NCI-H226 (cell line): ENCODE data around the gene GFM1.

ENCODE experiments used
- DNase-seq: peaks from one replicate; pipeline ENCODE4 v3.0.0-alpha.2; 2015

Gene GFM1

DNA sequence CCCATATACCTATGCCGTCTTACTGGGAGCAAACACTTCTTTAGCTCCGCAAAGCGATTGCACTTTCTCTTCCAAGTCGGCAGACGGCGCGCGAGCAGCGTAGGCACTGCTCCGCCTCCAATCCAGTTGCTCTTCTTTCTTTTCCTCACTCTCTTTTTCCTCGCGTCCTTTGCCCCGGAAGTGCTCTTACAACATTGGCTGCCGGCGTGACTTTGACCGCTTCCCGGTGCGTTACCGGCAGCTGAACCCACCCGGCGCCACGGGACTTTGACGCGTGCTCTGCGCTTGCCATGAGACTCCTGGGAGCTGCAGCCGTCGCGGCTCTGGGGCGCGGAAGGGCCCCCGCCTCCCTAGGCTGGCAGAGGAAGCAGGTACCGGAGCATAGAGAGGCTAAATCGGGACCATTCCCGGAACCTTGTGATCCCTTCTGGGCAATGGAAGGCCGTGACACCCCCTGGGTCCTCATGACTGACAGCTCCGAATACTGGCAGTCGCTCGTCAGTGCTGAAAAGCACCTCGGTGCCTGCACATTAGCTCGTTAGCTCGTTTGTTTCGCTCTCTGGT is at the start of gene GFM1:
Gene GFM1 (plus strand): TSS at position 183 of the 564 bp plus-strand sequence. CDS start 108 bp downstream, at position 291.
- DNase-seq, result peak; percentile 94

DNA sequence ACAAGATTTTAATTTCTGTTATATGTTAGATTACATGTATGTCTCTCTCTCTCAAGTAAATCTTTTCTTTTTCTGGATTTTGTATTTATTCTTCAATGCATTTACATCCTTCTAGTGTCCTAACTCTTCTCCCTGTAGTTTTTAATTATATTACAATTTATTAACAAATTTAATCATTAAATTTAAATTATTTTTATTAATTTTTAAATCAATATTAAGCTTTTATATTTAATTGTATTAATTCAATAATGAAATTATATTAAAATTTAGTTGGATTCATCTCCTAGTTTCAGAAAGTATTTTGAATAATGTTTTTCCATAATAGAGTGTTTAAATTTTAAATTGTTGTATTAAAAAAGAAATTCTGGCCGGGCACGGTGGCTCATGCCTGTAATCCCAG is 43.5 kb upstream of the GFM1 start:
- DNase-seq, result no peak

DNA sequence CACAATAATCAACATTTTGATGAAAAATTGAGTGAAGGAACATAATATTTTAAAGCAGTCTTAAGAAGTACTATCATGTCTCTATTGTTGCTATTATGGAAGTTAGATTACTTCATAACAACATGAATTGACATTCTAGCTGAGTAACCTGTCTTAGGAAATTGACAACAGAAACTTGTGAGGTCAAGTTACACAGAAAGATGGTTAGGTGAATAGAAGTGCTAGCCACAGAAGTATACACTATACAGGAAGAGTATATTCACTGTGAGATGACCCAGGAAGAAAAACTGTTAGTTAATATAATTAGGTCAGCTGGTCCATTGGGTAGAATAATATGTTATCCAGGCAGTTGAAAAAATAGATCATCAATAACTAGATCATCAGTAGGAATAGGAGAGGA is 42.1 kb upstream of the GFM1 start:
- no peak for DNase-seq

DNA sequence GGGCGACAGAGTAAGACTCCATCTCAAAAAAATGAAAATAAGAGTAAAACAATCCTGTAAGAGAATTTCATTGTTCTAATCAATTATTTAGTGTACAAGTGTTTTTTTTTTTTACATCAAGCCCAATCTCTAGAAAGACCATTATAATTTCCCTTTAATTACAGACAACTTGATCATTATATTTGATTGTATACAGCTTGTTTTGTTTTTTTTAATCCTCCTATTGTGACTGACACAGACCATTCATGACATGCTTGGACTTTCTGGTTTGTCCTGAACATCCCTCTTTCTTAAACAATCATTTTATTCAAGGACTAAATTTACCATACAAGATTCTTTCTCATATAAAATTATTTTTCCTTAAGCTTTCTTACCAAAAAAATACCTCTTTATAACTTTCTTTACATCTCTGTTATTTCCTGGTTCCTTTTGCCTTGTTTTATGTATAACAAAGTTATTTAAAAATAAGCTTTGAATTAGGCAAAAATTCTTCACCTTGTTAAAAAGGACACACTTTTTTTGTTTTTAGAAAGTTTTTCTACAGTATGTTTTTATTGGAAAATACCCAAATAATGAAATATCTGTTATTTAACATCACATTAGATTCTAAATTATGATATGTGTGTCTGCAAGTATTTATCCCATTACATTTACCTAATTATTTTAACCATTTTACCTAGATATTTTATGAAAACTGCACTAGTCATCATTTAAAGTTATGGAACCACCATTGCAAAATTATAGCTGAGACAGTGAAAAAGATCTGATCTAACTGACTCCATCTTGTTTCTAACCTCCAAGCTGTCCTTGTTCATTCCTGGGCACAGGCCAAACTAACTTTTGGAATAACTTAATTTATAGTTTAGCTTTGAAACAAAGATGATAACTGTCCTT is 26.1 kb upstream of the GFM1 start:
- DNase-seq, result no peak

DNA sequence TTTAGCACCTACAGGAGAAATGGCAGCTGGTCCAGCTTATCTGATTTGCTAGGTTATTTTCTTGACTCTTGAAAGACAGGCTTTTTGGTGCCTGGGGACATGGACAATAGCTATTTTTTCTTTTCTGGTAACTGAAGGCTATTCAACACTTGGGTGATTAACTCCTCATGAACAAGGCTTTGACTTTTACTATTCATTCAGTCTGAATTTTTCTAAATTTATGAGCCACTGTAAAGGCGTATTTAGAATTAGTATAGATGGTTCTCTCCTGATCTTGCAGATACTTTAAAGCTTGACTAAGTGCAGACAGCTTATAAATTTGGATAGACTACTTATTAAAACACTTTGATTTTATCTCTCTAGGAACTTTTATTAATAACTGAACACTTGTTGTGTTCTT is 18.4 kb upstream of the GFM1 start:
- no peak for DNase-seq

DNA sequence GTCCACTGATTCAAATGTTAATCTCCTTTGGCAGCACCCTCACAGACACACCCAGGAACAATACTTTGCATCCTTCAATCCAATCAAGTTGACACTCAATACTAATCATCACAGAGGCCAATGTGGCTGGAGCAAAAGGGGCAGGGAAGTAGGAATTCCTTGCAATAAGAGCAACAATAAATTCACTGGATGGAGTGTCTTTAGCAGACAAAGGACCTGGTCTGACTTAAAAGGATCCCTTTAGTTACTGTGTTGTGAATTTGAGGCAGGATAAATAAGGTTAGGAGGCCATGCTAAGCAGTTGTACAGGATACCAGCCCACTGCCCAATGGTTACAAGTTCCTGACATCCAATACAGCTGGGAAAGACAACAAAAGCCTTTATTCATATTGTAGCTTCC is 12.3 kb upstream of the GFM1 start:
- no peak for DNase-seq

DNA sequence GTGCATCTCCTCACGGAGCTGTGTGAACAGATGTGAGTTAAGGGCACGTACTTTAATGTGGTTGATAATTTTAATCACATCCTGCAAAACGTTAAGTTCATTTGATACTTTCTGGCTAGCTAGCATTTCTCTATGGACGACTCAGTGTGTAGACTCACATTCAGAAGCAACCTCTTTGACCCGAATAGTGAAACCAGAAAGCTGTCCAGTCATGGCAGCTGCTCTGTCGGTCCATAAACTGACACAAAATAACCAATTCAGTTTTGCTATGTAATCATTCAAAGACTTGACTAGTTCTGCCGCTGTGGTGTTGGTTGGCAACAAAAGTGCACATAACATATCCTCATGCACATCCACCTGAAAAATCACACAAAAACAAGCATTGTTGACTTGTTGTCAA is 3.7 kb upstream of the GFM1 start:
- no peak for DNase-seq

DNA sequence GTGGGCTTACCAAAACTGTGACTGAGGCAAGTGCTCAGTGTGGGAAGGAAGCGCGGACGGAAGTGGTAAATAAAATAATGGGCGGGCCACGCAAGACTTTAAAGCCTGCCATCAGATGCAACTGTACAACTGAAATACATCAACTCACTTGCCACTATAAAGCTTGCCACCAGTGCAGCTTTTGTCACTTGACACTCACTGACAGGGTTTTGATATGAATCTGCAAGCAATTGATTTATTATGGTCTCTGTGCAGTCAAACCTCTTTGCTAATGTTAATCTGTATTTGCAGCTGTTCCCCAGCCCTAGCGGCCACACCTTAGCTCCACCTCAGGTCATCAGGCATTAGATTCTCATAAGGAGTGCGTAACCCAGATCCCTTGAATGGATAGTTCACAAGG is 2.3 kb upstream of the GFM1 start:
- no peak for DNase-seq

DNA sequence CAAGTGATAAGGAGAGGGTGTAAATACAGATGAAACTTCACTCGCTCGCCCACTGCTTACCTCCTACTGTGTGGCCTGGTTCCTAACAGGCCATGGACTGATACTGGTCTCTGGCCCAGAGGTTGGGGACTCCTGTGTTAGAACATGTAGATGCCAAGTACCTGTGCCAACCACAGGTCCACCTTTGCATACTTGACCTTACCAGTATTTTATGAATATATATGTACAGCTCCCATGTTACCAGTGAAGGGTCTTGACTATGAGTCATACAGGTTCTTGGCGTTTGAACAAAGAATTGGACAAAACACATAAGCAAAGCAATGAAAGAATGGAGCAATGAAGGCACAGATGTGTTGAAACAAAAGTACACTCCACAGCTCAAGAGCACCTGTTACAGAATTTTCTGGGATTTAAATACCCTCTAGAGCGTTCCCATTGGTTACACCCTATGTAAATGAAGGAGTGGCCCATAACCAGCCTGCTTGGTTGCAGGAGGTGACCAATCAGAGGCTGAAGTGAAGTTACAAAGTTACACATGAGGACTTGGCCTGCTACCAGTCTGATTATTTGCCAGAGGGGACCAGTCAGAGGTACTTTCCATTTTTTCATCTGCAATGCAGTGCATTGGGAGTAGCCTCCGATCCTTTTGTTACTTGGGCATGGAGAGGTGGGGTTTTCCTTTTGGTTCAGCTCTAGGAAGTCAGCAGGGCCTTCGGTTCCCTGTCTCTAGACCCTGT is 1.7 kb upstream of the GFM1 start:
- no peak for DNase-seq

DNA sequence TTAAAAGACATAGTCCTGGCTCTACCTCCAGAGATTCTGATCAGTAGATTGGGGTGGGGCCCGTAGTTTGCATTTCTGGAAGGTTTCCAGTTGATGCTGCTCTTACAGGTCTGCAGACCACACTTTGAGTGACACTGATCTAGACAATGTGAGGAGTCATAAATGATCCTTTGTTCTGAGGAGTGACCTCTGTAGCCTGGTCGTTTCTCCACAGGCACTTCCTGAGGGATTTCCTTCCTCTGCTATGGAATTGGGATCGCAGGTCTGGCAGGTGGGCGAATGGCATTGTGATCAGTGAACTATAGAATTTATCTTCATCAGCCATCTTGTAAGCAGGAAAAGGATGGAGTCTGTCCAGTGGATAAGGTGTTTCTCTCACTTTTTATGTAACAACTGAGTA is 5.5 kb downstream of the GFM1 start:
- no peak for DNase-seq

DNA sequence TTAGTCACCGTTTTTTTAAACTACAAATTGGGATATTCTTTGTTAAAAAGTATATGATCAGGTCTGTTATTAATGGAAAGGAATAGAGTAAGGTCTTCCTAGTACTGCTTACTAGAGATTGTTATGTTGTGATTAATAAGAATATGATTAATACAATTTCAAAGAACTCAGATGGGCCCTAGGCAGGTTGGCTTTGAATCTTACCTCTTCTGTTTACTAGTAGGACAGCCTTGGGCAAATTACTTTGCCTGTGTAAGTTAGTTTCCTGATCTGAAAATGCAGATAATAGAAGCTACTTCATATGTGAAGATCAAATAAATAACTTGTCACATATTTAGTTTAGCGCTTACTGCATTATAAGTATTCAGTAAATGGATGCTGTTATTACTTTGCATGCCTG is 6.9 kb downstream of the GFM1 start:
- DNase-seq, result no peak

DNA sequence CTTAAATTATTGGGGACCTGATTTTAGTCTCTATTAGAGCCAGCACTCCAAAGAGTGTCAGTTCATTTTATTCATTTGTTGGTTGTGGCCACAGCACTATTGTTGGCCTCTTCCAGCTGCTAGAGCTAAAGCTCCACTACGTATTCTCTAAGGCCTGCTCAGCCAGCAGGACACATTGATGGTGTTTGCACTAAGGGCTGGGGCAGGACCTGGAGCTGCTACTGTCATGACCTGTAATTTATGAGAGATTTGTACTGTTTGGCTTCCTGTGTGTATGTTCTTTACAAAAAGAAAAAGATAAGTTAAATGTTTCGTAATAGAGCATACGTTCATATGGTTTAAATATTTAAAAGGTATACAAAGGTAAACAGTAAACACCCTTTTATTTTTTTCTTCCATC is 8.1 kb downstream of the GFM1 start:
- DNase-seq, result no peak

DNA sequence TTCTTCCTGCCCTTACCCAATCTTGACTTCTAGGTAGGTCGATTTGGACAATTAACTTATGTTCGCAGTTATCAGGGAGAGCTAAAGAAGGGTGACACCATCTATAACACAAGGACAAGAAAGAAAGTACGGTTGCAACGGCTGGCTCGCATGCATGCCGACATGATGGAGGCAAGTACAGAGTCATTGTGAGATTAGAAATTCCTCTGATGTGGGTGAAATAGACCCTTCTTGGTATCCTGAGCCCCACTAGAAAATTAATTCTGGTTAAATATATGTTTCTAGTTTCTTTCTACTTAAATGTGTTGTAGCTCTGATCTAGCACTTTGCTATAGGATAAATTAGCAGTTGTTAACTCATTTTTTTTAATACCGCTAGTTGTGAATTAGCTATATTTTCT is 14.6 kb downstream of the GFM1 start:
- DNase-seq, result no peak

DNA sequence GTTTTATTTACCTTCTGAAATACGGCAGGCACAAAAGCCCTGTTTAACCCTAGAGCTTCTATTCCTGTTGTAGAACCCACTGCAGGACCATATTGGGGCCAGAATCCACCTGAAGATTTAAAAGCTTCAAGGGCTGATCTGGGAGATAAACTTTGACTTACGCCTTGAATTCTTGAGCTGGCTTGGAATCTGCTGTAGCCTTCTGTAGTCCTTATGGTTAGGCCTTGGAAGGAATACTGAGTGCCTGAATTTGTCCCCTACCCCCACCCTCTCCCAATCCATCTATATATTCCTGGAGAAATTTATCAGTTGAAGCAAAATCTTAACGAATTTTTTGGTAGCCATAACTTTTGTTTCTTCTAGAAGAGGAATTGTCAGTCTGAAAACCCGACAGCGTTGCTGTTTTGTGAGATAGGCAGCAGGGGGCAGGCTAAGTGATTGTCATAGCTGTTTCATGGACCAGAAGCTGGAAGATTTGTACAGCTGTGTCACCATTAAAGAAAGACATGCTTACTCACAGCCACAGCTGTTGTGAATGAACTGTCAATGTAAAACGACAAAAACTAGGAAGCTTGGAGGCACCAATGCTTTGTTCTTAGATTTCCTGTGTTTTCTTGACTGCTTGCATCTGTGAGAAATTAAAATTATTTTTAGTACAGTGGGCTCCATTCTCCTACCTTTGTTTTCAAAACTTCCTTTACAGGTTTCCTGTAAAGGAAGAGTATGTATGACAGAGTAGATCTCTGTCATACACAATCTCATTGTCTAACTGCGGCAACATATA is 15.3 kb downstream of the GFM1 start:
- DNase-seq, result peak; percentile 17

DNA sequence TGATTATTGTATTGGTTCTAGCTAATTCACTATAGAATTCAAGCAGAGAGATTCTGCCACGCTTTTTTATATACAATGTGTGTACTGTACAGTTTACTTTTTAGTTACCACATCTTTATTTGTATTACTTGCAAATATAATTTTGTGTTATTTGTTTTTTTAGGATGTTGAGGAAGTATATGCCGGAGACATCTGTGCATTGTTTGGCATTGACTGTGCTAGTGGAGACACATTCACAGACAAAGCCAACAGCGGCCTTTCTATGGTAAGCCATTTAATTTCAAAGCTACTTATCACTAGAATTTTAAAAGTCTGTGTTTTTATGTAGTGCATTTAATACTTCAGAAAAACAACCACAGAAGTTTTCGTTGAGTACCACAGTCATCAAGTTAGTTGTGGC is 16.4 kb downstream of the GFM1 start:
- DNase-seq, result no peak

DNA sequence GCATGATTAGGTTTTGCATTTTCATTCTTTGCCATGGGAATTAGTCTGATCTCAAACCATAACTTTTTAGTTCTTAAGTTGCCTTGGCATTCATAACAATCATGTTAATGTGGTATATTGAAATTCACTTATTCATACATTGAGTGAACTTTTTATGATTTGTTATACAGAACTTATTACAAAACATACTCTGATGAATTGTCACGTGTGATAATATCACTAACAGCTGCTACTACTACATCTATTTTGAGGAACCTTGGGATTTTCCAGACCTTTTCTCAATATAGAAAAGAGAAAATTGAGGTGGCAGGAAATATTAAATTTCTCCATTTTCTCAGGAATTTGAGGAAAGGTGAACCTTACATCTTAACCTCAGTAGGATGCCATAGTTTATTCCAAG is 18.9 kb downstream of the GFM1 start:
- DNase-seq, result no peak

DNA sequence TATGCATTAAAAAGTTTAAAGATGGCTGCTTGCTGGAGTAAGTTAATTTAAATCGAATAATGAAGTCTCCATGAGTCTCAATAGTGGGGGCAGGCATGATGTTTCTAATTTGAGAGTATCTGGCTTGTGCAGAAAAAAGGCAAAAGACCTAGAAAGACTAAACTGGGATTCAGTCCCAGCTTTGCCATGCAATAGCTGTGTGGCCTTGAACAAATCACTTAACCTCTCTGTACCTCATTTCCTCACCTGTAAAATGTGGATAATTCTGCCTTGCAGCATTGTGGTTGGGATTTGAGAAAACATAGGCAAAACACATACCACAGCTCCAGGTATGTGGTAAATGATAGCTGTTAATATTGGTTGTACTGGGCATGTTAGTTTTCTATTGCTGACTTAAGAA is 19.5 kb downstream of the GFM1 start:
- DNase-seq, result no peak

DNA sequence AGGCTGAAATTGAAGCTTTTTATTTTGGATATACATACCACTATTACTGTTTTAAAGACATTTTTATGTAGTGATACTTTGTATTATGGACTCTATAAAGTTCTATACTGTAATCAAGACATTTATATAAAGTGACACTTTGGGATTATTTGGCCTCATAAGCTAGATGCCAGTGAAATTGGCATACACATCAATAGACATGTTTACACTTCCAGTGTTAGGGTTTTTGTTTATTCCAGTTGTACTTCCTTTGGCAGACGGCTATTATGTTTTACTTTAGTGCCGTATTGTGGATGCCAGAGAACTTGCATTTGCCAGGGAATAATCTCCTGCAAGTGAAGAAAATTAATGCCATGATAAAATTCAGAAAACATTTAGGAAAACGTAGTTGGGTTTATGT is 22.1 kb downstream of the GFM1 start:
- no peak for DNase-seq

DNA sequence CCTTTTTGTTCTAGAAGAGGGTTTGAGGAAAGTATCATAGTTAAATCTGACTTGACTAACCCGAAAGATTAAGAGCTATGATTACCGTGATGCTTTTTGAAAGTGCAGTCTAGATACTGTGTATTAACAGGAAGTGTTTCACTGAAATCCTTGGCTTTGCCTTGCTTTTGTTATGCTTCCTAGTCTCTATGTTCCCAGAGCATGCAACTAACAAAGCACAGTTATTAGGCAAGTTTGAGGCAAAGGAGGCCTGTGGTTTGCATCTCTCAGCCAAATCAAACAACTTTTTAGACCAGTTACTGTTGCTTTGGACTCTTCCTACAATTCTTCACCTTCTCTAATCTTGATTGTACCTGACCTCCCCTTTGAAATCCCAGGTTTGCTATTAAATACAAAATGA is 24.2 kb downstream of the GFM1 start:
- DNase-seq, result no peak

DNA sequence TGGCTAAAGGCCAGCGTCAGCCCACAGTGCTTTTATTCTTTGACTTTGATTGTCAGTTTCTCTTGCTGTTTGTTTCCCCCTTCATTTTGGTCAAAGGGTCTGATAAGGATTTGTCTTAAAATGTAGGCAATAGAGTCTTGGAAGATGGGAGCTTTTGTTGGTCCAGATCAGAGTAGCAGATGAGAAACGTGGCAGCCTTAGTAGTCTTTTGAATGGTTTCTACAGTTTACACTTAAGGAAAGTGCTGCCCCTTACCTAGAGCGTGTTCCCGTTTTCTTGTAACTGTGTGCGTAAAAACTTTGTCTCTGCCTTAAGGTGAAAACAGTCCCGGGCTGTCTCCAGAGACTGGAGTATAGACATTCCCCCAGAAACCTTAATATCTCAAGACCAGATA is 27.5 kb downstream of the GFM1 start:
- no peak for DNase-seq

DNA sequence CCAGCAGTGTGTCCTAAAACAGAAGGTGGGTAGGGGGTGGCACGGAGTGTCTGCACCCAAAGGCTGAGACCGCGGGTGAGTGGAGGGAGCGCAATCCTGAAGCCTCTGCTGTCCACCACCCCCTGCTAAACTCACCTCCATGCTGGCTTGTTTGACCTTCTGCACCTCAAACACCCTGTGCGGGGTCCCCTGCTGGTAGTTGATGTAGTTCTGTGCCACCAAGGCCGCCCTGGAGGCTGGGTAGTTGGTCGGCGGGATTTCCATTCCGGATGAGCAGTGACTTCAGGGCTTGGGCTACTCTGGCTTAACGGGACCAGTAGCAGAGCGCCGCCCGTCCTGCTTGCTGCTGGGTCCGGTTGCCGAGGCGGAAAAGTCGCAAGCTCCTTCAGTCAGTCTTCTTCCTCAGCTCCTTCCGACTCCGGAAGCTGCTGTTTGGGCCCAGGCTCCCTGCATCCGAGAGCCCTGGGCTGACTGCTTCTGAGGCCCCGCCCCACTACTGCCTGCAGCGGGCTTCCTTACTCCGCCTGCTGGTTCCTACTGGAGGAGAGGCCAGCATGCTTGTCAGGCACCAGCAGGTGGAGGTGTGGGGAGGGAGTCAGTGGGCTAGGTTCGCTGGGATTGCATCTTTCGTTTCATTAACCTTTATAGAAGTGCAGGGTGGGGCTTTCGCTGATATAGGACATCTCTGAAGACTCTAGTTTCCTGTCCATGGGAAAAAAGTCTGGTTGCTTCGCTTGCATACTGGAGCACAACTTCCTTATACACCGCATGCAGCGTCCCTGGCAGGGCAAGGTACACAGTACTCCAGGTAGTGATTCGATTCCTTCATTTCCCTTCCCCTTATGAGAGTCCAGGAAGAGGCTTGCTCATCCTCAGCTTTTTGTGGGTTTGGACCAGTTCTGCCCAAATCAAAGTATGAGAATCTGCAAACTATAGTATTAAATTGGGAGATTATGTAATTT is 28.2 kb downstream of the GFM1 start, which contains the start of gene LXN:
Gene LXN (minus strand): TSS at position 434 of the 962 bp plus-strand sequence. CDS start 170 bp downstream, at position 264.
- DNase-seq, result peak; percentile 78

DNA sequence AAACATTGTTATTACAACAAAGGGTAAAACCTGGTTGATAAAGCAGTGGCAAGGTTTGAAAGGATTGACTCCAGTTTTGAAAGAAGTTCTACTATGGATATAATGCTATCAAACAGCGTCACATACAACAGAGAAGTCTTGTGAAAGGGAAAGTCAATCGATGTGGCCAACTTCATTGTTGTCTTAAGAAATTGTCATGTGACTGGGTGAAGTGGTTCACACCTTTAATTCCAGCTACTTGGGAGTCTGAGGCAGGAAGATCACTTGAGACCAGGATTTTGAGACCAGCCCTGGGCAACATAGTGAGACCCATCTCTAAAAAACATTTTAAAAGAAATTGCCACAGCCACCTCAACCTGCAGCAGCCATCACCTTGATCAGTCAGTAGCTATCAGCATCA is 34.4 kb downstream of the GFM1 start:
- no peak for DNase-seq
